SK-N-SH treated with all-trans-retinoic acid at 6 μM for 48 hours (cell line): Measurements from ENCODE around the gene DHX34.

Experiments
- ARNTL ChIP-seq: fragments of 450-650 bp; formaldehyde crosslinking; IDR thresholded peaks from 2 replicates; pipeline ENCODE4 v1.5.0; 2020; ENCODE audit warnings: low read depth, mild to moderate bottlenecking, moderate library complexity, borderline replicate concordance
- CSDC2 ChIP-seq: fragments of 250-450 bp; sonication (Bioruptor Pico); IDR thresholded peaks from 2 replicates; pipeline ENCODE4 v1.5.0; 2020; ENCODE audit warnings: mild to moderate bottlenecking, moderate library complexity
- TF ChIP-seq, protein P1 (sequence below): fragments of 250-450 bp; sonication (Bioruptor Pico); IDR thresholded peaks from 2 replicates; pipeline ENCODE4 v1.8.0; 2021; ENCODE audit warnings: low read depth, mild to moderate bottlenecking, moderate library complexity, borderline replicate concordance

DNA sequence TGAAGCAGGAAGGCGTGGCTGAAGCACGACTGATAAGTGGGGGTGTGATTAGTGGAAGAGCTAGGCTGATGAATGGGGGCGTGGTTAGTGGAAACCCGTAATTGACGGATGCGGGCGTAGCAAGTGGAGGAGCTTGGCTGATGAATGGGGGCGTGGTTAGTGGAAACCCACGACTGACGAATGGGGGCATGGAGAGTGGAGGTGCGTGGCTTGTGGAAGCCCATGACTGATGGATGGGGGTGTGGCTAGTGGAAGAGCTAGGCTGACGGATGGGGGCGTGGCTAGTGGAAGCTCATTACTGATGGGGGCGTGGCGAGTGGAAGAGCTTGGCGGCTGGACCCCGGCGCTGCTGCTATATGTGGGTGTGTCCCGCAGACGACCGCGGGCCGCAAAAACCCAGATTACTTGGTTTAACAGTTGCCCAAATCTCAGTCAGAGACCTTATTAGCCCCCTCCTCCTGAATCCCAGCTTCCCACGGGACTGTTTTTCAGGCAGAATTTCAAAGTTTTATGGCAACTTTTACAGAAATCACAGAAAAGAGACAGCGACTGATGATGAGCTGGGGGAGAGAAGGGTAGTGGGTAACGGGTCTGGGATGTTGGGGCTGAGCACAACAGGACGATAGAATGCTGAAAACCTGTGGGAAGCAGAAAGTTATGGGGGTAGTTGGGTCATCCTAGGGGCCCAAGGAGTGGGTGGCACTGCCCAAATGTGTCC lies 79.2 kb downstream of the DHX34 start:
- TF ChIP-seq, protein P1, sequence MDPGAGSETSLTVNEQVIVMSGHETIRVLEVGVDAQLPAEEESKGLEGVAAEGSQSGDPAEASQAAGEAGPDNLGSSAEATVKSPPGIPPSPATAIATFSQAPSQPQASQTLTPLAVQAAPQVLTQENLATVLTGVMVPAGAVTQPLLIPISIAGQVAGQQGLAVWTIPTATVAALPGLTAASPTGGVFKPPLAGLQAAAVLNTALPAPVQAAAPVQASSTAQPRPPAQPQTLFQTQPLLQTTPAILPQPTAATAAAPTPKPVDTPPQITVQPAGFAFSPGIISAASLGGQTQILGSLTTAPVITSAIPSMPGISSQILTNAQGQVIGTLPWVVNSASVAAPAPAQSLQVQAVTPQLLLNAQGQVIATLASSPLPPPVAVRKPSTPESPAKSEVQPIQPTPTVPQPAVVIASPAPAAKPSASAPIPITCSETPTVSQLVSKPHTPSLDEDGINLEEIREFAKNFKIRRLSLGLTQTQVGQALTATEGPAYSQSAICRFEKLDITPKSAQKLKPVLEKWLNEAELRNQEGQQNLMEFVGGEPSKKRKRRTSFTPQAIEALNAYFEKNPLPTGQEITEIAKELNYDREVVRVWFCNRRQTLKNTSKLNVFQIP (CRISPR knock-in tag): no peak
- TF ChIP-seq CSDC2 (CRISPR knock-in tag) (no peak), ARNTL (CRISPR knock-in tag) (no peak)
